Lower lobe of right lung (tissue), 2 donors: ENCODE measurements around the gene NDRG4. TPM values are rescaled to one million over a fixed set of nuclear protein-coding genes. Genes with fewer than 3 reads are reported as not detected.
A peak's percentile ranks its signal among the peaks of the same experiment; 100 is the strongest.

Source experiments
- ATAC-seq, 2 donors: fragments of 200-7000 bp; cut with Tn5 transposase; one replicate each; pipeline ENCODE4 v1.9.1; 2020 to 2022; ENCODE audit warnings: mild to moderate bottlenecking in 2 of 2, moderate library complexity in 2 of 2
- DNase-seq: peaks from one replicate; pipeline ENCODE4 v3.0.0-alpha.2; 2020
- H3K27ac ChIP-seq: fragments of 200-600 bp; one replicate; pipeline ENCODE4 v1.8.0; 2022
- H3K27me3 ChIP-seq: fragments of 200-600 bp; one replicate; pipeline ENCODE4 v1.8.0; 2022; ENCODE audit warnings: low read depth
- H3K36me3 ChIP-seq: fragments of 200-600 bp; one replicate; pipeline ENCODE4 v1.8.0; 2022; ENCODE audit warnings: mild to moderate bottlenecking
- H3K4me1 ChIP-seq: fragments of 200-600 bp; one replicate; pipeline ENCODE4 v1.8.0; 2022
- H3K4me3 ChIP-seq: fragments of 200-600 bp; one replicate; pipeline ENCODE4 v1.8.0; 2022; ENCODE audit warnings: mild to moderate bottlenecking
- H3K9me3 ChIP-seq: fragments of 200-600 bp; one replicate; pipeline ENCODE4 v1.8.0; 2022
- CTCF ChIP-seq: fragments of 200-600 bp; IDR thresholded peaks from one replicate; pipeline ENCODE4 v1.8.0; 2022; ENCODE audit warnings: antibody characterized with exemption, mild to moderate bottlenecking
- intact Hi-C: fragments of 100-400 bp; cut with DNase I; formaldehyde crosslinking; loops from one replicate; pipeline ENCODE4 v1.11.0; 2022
- total RNA-seq: library from RNA; stranded (reverse); fragmentation: NEBNext Ultra II Directional; extraction: Animal tissue kit (Norgen Biotek cat#: 25700); gene quantifications from one replicate; pipeline ENCODE4 v1.2.1, GENCODE V29; 2021
- donor health status: DM: no; HTN: yes; CAD: no; lungs with severe emphysema.

The NDRG4 gene
- total RNA-seq, 1 donor from 2014 or later: 47.9 TPM

GRCh38 chr16:58481226-58481869 lies 18.6 kb upstream of the NDRG4 start:
- no peak overlapping the region for H3K27ac ChIP-seq
- intact Hi-C loops: loop anchor here (5.0 kb wide), 1 partner anchor 144 kb away; no protein-coding TSS in a partner anchor
- no peak for TF ChIP-seq CTCF
- H3K27me3 ChIP-seq: no peaks in the 10 kb centered on the region
- no peaks in the 10 kb centered on the region for H3K36me3 ChIP-seq
- DNase-seq (no peak), ATAC-seq (no peak)
- H3K4me1 ChIP-seq: no peaks in the 10 kb centered on the region
- no peaks in the 10 kb centered on the region for H3K9me3 ChIP-seq
- no peak overlapping the region for H3K4me3 ChIP-seq

- ATAC-seq: no peak
These were observed 18.0 kb upstream of the NDRG4 start for GRCh38 chr16:58481931-58482330.

DNA sequence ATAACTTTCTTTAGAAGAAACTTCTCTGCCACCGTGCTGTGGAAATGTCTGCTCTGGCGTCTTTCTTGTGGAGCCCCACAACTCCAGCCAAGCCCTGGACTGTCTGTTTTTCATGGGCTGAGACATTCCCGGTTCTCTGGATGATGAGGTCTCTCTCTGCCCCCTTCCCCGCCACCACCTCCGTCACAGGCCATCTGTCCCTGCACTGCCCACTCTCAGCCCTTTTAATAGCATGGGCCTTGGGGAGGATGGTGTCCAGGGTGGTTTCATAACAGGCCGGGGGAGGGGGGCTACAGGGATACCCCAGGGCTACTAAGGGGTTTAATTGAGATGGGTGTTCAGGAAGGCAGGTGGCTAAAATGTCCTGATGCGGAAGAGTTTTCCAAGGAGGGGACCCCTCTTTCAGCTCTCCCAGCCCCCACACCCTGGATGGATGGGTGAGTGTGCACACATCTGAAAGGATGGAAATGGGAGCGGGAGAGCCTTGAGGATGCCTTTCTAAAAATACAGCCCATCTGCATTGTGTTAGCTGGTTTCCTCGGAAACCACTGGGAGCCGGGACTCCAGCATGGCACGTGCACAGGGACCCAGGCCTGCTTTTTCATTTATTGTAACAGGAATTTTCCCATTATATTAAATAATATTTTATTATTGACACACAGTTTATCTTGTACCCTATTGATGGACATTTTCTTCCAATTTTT lies 14.6 kb upstream of the NDRG4 start:
- DNase-seq (no peak), ATAC-seq (no peak)
- H3K27me3 ChIP-seq: no peaks in the 10 kb centered on the region
- H3K36me3 ChIP-seq: no peaks in the 10 kb centered on the region
- H3K4me3 ChIP-seq: no peak overlapping the region
- TF ChIP-seq CTCF: no peak
- no peaks in the 10 kb centered on the region for H3K4me1 ChIP-seq
- no peak overlapping the region for H3K27ac ChIP-seq
- no peaks in the 10 kb centered on the region for H3K9me3 ChIP-seq
- intact Hi-C loops: no loop called here

More at GRCh38 chr16:58481931-58482330, 18.0 kb upstream of the NDRG4 start:
- H3K4me1 ChIP-seq: no peaks in the 10 kb centered on the region
- TF ChIP-seq CTCF: no peak
- H3K27me3 ChIP-seq: no peaks in the 10 kb centered on the region
- H3K36me3 ChIP-seq: no peaks in the 10 kb centered on the region
- intact Hi-C loops: loop anchor here (5.0 kb wide), 1 partner anchor 145 kb away; no protein-coding TSS in a partner anchor
- H3K27ac ChIP-seq: no peak overlapping the region
- DNase-seq: no peak
- H3K4me3 ChIP-seq: no peak overlapping the region
- H3K9me3 ChIP-seq: no peaks in the 10 kb centered on the region

- ATAC-seq: peak; percentile 93 to 95
- Histone ChIP-seq H3K4me3 (no peak overlapping the region), H3K36me3 (no peaks in the 10 kb centered on the region), H3K27ac (no peak overlapping the region), H3K9me3 (no peaks in the 10 kb centered on the region), H3K27me3 (no peaks in the 10 kb centered on the region), H3K4me1 (no peaks in the 10 kb centered on the region)
- peak; percentile 94 for TF ChIP-seq CTCF
- peak; percentile 87 for DNase-seq
- intact Hi-C loops: no loop called here
These were observed 12.2 kb upstream of the NDRG4 start for GRCh38 chr16:58487566-58488351.

- no peak for DNase-seq
- intact Hi-C loops: no loop called here
- Histone ChIP-seq H3K27ac (no peak overlapping the region), H3K9me3 (no peaks in the 10 kb centered on the region), H3K36me3 (no peaks in the 10 kb centered on the region), H3K4me1 (no peaks in the 10 kb centered on the region), H3K4me3 (no peak overlapping the region), H3K27me3 (peaks cover 1% of the 10 kb centered on the region)
- no peak for ATAC-seq
- no peak for TF ChIP-seq CTCF
These were observed 11.4 kb upstream of the NDRG4 start for GRCh38 chr16:58488531-58488930.
